ENCODE measurements around the gene RIMBP3C.
"Not testable (repeated sequence)": the region's sequence is repeated elsewhere in the genome, so short reads cannot be mapped to it uniquely, and the experiment has no call there.

Gene RIMBP3C

DNA sequence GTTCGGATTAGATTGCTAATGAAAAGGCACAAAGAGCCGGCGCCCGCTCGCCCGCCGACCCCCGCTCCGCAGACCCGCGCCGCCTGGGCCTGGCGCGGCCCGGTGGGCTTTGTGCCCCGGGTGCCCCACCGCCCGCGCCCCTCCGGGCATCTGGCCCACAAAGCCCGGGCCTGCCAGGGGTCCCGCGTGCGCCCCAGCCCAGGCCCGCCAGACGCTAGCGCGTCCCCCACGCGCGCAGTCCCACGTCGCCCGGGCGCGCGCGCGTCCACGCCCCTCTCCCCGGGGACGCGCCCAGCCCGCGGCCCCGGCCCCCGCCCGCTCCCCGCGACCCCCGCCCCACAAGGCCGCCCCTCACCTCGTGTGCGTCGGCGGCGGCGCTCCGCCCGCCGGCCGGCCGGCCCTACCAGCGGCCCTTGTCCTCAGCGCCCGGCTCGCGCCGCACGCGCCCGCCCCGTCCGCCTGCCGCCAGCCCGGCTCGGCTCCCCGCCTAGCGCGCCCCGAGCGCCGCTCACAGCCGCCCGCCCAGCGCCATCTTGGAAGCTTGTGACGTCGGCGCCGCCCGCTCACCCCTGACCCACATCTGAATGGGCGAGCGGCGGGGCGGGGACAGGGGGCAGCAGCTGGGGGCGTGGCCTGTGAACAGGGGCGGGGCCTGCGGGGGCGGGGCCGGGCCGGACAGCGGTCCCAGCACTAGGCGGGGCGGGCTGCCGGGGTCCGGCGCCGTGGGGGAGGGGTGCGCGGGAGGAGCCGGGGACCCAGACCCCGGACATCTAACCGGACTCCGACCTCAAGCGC is 34.1 kb downstream of the RIMBP3C start:
- not testable (repeated sequence) for H3K27me3 ChIP-seq (ENCODE audit: control insufficient read depth in 2 of 2, insufficient read depth in 2 of 2, low read length in 2 of 2); H3K4me3 ChIP-seq (ENCODE audit: low read length in 2 of 2); H3K27ac ChIP-seq (ENCODE audit: low read depth in 2 of 2, low read length in 2 of 2); H3K36me3 ChIP-seq (ENCODE audit: control insufficient read depth in 2 of 2, insufficient read depth in 2 of 2, low read length in 2 of 2); H3K4me1 ChIP-seq (ENCODE audit: control insufficient read depth in 2 of 2, insufficient read depth in 2 of 2, low read length in 2 of 2); H3K9ac ChIP-seq (ENCODE audit: low read depth in 1 of 2, low read length in 2 of 2); H3K9me3 ChIP-seq (ENCODE audit: control insufficient read depth in 2 of 2, low read length in 2 of 2)

DNA sequence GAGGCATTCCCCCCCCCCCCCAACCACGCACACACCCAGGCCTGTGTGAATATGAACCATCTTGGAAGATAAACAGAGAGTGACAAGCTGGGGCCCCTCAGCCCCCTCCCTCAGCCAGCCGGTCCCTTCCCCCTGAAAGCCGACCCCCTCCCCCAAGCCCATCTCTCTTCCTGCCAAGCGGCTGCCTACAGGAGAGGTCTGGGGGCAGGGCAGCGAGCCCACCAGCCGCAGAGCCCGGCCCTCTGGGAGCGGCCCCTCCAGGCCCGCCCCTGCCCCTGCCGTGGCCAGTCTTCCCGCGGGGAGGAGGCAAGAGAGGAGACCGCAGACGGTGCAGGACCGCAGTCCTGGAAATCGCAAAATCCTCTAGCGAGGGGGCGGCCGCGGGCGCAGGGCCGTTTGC is 34.7 kb downstream of the RIMBP3C start:
- H3K4me3 ChIP-seq (ENCODE audit: low read length in 2 of 2); H3K27ac ChIP-seq (ENCODE audit: low read depth in 2 of 2, low read length in 2 of 2); H3K9me3 ChIP-seq (ENCODE audit: control insufficient read depth in 2 of 2, low read length in 2 of 2); H3K27me3 ChIP-seq (ENCODE audit: control insufficient read depth in 2 of 2, insufficient read depth in 2 of 2, low read length in 2 of 2); H3K4me1 ChIP-seq (ENCODE audit: control insufficient read depth in 2 of 2, insufficient read depth in 2 of 2, low read length in 2 of 2); H3K9ac ChIP-seq (ENCODE audit: low read depth in 1 of 2, low read length in 2 of 2); H3K36me3 ChIP-seq (ENCODE audit: control insufficient read depth in 2 of 2, insufficient read depth in 2 of 2, low read length in 2 of 2): not testable (repeated sequence)

DNA sequence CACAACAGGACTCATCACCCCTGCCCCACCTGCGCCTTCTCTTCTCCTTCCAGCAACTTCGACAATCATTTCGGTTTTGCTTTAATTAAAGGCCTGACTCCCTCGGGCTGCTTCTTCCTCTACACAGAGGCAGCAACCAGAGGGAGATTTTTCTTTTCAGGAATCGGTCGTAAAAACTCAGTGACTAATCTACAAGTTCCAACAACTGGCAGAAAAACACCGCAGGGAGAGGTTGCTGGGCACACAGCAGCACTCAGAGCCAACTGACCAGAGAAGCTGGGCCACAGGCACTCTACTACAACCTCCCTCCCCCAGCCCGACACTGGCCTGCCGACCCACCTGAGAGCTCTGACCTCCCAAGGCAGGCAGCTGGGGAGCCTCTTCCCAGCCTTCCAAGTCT is 36.0 kb downstream of the RIMBP3C start:
- H3K4me1 ChIP-seq (ENCODE audit: control insufficient read depth in 2 of 2, insufficient read depth in 2 of 2, low read length in 2 of 2), result not testable (repeated sequence)

DNA sequence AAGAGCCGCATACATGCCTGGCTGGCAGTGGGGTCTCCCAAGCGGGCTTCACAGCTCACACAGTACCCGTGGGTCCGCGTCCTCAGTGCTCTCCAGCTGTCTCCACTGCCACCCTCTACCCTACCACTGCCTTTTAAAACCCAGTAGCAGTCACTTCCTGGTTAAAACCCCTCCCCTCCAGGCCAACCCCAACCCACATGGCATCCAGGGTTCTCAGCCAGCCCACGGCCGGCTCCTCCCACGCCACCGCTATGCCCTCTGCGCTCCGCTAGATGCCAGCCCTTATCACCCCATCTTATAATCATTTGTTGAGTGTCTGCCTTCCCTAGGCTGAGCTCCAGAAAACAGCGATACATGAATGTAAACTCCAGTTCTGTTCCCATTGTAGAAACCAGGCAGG is 37.1 kb downstream of the RIMBP3C start:
- H3K9me3 ChIP-seq (ENCODE audit: control insufficient read depth in 2 of 2, low read length in 2 of 2); H3K27ac ChIP-seq (ENCODE audit: low read depth in 2 of 2, low read length in 2 of 2); H3K36me3 ChIP-seq (ENCODE audit: control insufficient read depth in 2 of 2, insufficient read depth in 2 of 2, low read length in 2 of 2); H3K4me1 ChIP-seq (ENCODE audit: control insufficient read depth in 2 of 2, insufficient read depth in 2 of 2, low read length in 2 of 2); H3K4me3 ChIP-seq (ENCODE audit: low read length in 2 of 2); H3K27me3 ChIP-seq (ENCODE audit: control insufficient read depth in 2 of 2, insufficient read depth in 2 of 2, low read length in 2 of 2); H3K9ac ChIP-seq (ENCODE audit: low read depth in 1 of 2, low read length in 2 of 2): not testable (repeated sequence)

More for the DNA sequence above, 36.0 kb downstream of the RIMBP3C start:
- not testable (repeated sequence) for H3K27ac ChIP-seq (ENCODE audit: low read depth in 2 of 2, low read length in 2 of 2); H3K9me3 ChIP-seq (ENCODE audit: control insufficient read depth in 2 of 2, low read length in 2 of 2); H3K36me3 ChIP-seq (ENCODE audit: control insufficient read depth in 2 of 2, insufficient read depth in 2 of 2, low read length in 2 of 2); H3K27me3 ChIP-seq (ENCODE audit: control insufficient read depth in 2 of 2, insufficient read depth in 2 of 2, low read length in 2 of 2); H3K4me3 ChIP-seq (ENCODE audit: low read length in 2 of 2); H3K9ac ChIP-seq (ENCODE audit: low read depth in 1 of 2, low read length in 2 of 2)

DNA sequence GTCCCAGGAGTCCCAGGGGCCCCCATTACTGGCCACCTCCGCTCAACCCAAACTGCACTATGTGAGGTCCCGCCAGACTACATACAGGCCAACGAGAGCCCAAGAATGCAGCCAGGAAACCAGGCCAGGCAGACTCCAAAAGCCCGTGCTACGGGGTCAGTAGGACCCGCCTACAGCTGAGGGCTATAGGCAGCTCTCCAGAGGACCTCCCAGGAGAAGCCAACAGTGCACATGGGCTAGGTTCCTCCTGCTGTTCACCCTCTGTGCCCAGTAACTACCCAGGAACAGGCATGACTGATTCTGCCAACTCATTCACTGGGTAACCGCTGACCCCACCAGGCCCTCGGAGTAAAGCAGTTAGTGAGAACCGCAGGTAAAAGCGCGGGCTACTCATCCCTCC is 39.2 kb downstream of the RIMBP3C start:
- H3K4me1 ChIP-seq (ENCODE audit: control insufficient read depth in 2 of 2, insufficient read depth in 2 of 2, low read length in 2 of 2); H3K9me3 ChIP-seq (ENCODE audit: control insufficient read depth in 2 of 2, low read length in 2 of 2); H3K36me3 ChIP-seq (ENCODE audit: control insufficient read depth in 2 of 2, insufficient read depth in 2 of 2, low read length in 2 of 2); H3K27ac ChIP-seq (ENCODE audit: low read depth in 2 of 2, low read length in 2 of 2); H3K9ac ChIP-seq (ENCODE audit: low read depth in 1 of 2, low read length in 2 of 2); H3K4me3 ChIP-seq (ENCODE audit: low read length in 2 of 2); H3K27me3 ChIP-seq (ENCODE audit: control insufficient read depth in 2 of 2, insufficient read depth in 2 of 2, low read length in 2 of 2): not testable (repeated sequence)

DNA sequence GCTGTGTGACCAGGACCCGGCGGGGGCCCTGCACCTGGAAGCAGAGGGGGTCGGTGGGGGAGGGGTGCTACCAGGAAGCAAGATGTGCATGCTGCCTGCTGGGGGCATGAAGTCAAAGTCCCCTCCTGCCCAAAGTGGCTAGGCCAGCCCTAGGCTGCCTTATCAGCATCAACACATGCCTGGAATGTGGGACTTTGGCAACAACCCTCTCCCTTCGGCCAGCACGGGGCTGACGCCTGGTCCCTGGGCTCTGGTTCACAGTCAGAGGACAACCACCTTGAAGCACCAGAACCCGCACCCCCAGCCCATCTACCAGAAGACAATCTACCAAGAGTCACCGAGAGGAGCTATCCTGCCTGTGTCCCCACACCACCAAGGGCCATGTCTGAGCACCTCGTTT is 40.9 kb downstream of the RIMBP3C start:
- H3K27ac ChIP-seq (ENCODE audit: low read depth in 2 of 2, low read length in 2 of 2); H3K9me3 ChIP-seq (ENCODE audit: control insufficient read depth in 2 of 2, low read length in 2 of 2); H3K4me1 ChIP-seq (ENCODE audit: control insufficient read depth in 2 of 2, insufficient read depth in 2 of 2, low read length in 2 of 2); H3K27me3 ChIP-seq (ENCODE audit: control insufficient read depth in 2 of 2, insufficient read depth in 2 of 2, low read length in 2 of 2); H3K9ac ChIP-seq (ENCODE audit: low read depth in 1 of 2, low read length in 2 of 2); H3K36me3 ChIP-seq (ENCODE audit: control insufficient read depth in 2 of 2, insufficient read depth in 2 of 2, low read length in 2 of 2); H3K4me3 ChIP-seq (ENCODE audit: low read length in 2 of 2): not testable (repeated sequence)

DNA sequence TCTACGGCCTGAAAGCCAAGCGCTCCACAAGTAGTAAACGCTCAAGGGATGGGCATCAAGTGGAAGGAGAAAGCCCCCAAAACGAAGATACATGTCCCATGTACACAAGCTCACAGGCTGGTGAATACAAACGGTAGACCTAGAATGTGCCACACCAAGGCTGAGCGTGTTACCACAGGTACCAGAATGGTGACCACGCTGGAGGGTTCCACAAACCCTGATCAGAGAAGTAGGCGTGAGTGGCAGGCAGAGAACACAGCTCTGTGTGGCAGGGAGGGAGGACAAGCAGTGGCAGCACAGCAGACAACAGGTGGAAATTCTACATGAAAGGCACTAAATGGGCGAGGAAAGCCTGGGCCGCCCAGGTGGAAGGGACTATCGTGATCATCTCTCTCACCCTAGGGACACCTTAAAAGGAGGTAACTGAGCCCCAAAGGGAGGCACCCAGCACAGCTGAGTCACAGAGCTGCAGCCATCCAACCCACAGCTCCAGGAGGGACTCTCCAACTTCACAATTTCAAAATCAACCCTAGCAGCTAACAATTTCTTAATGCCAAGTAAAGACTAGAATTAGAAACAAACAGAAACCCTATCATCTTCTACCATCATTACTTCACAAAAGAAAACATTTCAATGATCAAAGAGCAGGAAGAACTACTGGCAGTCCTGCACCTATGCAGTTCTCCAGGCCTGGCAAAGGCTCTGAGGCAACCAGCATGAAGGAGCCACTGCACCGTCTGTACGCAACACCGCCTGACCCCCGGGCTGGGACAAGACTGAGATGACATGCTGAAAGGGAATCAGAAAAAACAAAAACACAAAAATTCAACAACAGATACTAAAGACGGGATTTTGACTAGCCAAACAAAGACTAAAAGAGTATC is 51.4 kb downstream of the RIMBP3C start:
- H3K4me1 ChIP-seq (ENCODE audit: control insufficient read depth in 2 of 2, insufficient read depth in 2 of 2, low read length in 2 of 2); H3K27me3 ChIP-seq (ENCODE audit: control insufficient read depth in 2 of 2, insufficient read depth in 2 of 2, low read length in 2 of 2); H3K27ac ChIP-seq (ENCODE audit: low read depth in 2 of 2, low read length in 2 of 2); H3K4me3 ChIP-seq (ENCODE audit: low read length in 2 of 2); H3K9ac ChIP-seq (ENCODE audit: low read depth in 1 of 2, low read length in 2 of 2); H3K36me3 ChIP-seq (ENCODE audit: control insufficient read depth in 2 of 2, insufficient read depth in 2 of 2, low read length in 2 of 2); H3K9me3 ChIP-seq (ENCODE audit: control insufficient read depth in 2 of 2, low read length in 2 of 2): not testable (repeated sequence)

DNA sequence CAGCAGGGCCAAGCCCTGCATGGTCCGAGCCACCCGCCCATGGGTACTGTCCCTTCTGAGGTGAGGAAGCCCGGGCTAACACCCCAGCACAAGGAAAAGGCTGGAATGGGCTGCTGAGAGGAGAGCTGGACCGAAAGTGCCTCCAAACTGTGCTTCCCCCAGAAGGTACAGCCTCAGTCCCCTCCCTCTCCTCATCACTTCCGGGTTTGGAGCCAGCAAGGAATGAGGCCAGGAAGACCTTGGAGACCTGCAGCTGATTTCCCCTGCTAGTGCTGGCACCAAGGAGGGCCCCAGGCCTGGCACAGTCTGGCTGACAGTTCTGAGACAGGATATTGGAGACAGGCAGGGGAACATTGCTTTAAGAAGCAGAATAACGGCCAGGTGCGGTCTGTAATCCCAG is 52.8 kb downstream of the RIMBP3C start:
- not testable (repeated sequence) for H3K27ac ChIP-seq (ENCODE audit: low read depth in 2 of 2, low read length in 2 of 2); H3K4me3 ChIP-seq (ENCODE audit: low read length in 2 of 2)

DNA sequence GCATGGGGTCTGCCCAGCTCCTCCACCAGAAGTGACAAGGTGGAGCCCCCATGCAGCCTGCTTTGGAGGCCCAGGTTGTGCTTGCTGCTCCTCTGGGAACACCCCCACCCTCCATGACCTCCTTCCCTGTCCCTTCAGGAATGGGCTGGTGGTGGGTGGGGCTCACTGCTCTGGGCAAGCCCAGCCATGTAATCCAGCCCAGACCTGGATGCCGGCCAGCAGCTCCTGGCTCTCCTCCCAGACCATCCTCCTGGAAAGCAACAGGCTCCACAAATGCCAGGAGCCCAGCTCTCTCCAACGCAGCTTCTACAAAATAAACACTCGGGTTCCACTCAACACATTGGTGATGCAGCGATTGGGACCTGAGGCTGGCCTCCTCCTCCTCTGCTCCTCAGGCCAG is 53.3 kb downstream of the RIMBP3C start:
- H3K4me3 ChIP-seq (ENCODE audit: low read length in 2 of 2); H3K4me1 ChIP-seq (ENCODE audit: control insufficient read depth in 2 of 2, insufficient read depth in 2 of 2, low read length in 2 of 2); H3K36me3 ChIP-seq (ENCODE audit: control insufficient read depth in 2 of 2, insufficient read depth in 2 of 2, low read length in 2 of 2); H3K27ac ChIP-seq (ENCODE audit: low read depth in 2 of 2, low read length in 2 of 2); H3K9ac ChIP-seq (ENCODE audit: low read depth in 1 of 2, low read length in 2 of 2); H3K9me3 ChIP-seq (ENCODE audit: control insufficient read depth in 2 of 2, low read length in 2 of 2); H3K27me3 ChIP-seq (ENCODE audit: control insufficient read depth in 2 of 2, insufficient read depth in 2 of 2, low read length in 2 of 2): not testable (repeated sequence)

More for the DNA sequence above, 52.8 kb downstream of the RIMBP3C start:
- H3K4me1 ChIP-seq (ENCODE audit: control insufficient read depth in 2 of 2, insufficient read depth in 2 of 2, low read length in 2 of 2); H3K36me3 ChIP-seq (ENCODE audit: control insufficient read depth in 2 of 2, insufficient read depth in 2 of 2, low read length in 2 of 2); H3K9me3 ChIP-seq (ENCODE audit: control insufficient read depth in 2 of 2, low read length in 2 of 2); H3K9ac ChIP-seq (ENCODE audit: low read depth in 1 of 2, low read length in 2 of 2); H3K27me3 ChIP-seq (ENCODE audit: control insufficient read depth in 2 of 2, insufficient read depth in 2 of 2, low read length in 2 of 2): not testable (repeated sequence)
